Measurements from ENCODE around the gene BATF3. TPM values are rescaled to one million over a fixed set of nuclear protein-coding genes. Genes with fewer than 3 reads are reported as not detected.

Gene BATF3, protein sequence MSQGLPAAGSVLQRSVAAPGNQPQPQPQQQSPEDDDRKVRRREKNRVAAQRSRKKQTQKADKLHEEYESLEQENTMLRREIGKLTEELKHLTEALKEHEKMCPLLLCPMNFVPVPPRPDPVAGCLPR
- 1 to 10 TPM in 2 of 6 experiments, under 1 TPM in 1, not detected in 3; 0.68 to 2.7 (median 1.2) TPM for total RNA-seq
- long read RNA-seq, result 0 reads

DNA sequence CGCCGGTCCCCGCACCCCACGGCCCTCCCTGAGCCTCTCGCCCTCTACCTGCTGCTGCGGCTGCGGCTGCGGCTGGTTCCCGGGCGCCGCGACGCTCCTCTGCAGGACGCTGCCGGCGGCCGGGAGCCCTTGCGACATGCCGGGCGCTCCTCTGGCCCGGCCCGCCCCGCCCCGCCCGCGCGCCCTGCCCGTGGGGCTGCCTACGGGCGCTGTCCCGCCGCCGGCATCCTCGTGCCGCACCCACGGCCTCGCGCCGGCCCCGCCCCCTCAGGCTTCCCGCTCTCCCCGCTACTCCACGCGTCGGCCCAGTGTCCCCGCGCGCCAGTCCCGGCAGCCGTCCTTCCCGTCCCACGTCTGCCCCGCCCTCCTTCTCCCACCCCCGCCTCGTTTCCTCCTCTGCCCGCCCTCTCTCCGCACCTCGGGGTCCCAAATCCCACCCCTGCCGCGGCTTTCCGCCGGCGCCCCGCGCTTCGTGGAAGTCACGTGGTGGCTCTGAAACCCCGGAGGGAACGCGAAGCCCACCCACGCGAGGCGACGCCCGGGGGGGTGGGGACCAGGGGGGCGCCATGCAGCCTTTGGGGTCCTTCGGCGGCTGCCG, at the start of gene BATF3:
Gene BATF3, minus strand, starts transcription at position 216 of the 598 bp plus-strand sequence. Its CDS starts 78 bp downstream, at position 138.
- peaks cover 0 to 22% (median 6%) of the 10 kb centered on the region in 4 donors for H3K4me1 ChIP-seq
- TF ChIP-seq CTCF (IDR thresholded peaks at IDR 0.05), result no peak
- no peak for TF ChIP-seq POLR2A (IDR thresholded peaks at IDR 0.05)
- intact Hi-C loops (cut with DNase I), result no loop called here
- peak; percentile 51 to 75 (median 64) for ATAC-seq
- peak in 2 of 3 donors; percentile 61 to 63 for DNase-seq
- no peaks in the 10 kb centered on the region for H3K36me3 ChIP-seq
- peaks cover 0 to 14% of the 10 kb centered on the region in 2 donors for H3K27me3 ChIP-seq
- peak within 1 kb of the TSS; percentile 48 to 50 (median 49) for H3K4me3 ChIP-seq
- 2% methylated on average over 31 of the region's 79 CpGs for WGBS (ENCODE audit: insufficient coverage, low coverage, low lambda C conversion rate, missing lambda C conversion rate)
- peak within 1 kb of the TSS in 2 of 3 donors; percentile 26 to 57 for H3K27ac ChIP-seq
- no peaks in the 10 kb centered on the region for H3K9me3 ChIP-seq

DNA sequence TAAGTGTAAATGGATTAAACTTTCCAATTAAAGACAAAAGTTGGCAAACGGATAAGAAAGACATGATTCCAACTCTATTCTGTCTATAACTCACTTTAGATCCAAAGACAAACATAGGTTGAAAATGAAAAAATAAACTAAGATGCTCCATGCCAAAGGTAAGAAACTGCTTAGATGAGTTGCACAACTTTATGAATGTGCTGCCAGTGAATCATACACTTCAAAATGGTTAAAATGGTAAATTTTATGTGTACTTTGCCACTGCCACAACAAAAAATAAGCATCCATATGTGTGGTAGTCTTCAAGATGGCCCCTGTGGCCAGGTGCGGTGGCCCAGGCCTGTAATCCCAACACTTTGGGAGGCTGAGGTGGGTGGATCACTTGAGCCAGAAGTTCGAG, 46.9 kb upstream of the BATF3 start:
- 97% methylated on average over 2 of the region's 3 CpGs for WGBS (ENCODE audit: insufficient coverage, low coverage, low lambda C conversion rate, missing lambda C conversion rate)
- Histone ChIP-seq H3K4me3 (no peak overlapping the region), H3K27ac (no peak overlapping the region), H3K36me3 (no peaks in the 10 kb centered on the region), H3K9me3 (no peaks in the 10 kb centered on the region), H3K4me1 (no peaks in the 10 kb centered on the region), H3K27me3 (no peaks in the 10 kb centered on the region)
- ATAC-seq, result no peak
- TF ChIP-seq CTCF (IDR thresholded peaks at IDR 0.05) (no peak), POLR2A (IDR thresholded peaks at IDR 0.05) (no peak)
- intact Hi-C loops (cut with DNase I), result no loop called here
- DNase-seq, result no peak

GRCh38 chr1:212745303-212745702, 45.7 kb upstream of the BATF3 start:
- TF ChIP-seq POLR2A (IDR thresholded peaks at IDR 0.05) (no peak), CTCF (IDR thresholded peaks at IDR 0.05) (no peak)
- no peaks in the 10 kb centered on the region for H3K4me1 ChIP-seq
- H3K9me3 ChIP-seq, result no peaks in the 10 kb centered on the region
- H3K36me3 ChIP-seq, result no peaks in the 10 kb centered on the region
- intact Hi-C loops (cut with DNase I), result no loop called here
- H3K27ac ChIP-seq, result no peak overlapping the region
- H3K27me3 ChIP-seq, result no peaks in the 10 kb centered on the region
- no peak overlapping the region for H3K4me3 ChIP-seq
- ATAC-seq (no peak), DNase-seq (no peak)

GRCh38 chr1:212743901-212744475, 44.3 kb upstream of the BATF3 start:
- Histone ChIP-seq H3K36me3 (no peaks in the 10 kb centered on the region), H3K4me3 (no peak overlapping the region), H3K27me3 (no peaks in the 10 kb centered on the region), H3K9me3 (no peaks in the 10 kb centered on the region), H3K27ac (no peak overlapping the region), H3K4me1 (no peaks in the 10 kb centered on the region)
- TF ChIP-seq CTCF (IDR thresholded peaks at IDR 0.05) (no peak), POLR2A (IDR thresholded peaks at IDR 0.05) (no peak)
- DNase-seq, result no peak
- intact Hi-C loops (cut with DNase I), result no loop called here
- ATAC-seq, result no peak
- WGBS (ENCODE audit: insufficient coverage, low coverage, low lambda C conversion rate, missing lambda C conversion rate), result 71% methylated on average over 4 of the region's 4 CpGs
